HUES6 (cell line): ENCODE data around the gene ASB6.

Experiments used
- H3K27ac ChIP-seq: 2 replicates; pipeline ENCODE4 v1.7.0; 2013; ENCODE audit warnings: low read depth, mild to moderate bottlenecking, low read length, inconsistent platforms
- H3K27me3 ChIP-seq: 2 replicates; pipeline ENCODE4 v1.6.1; 2013; ENCODE audit warnings: low read length; ENCODE audit not compliant: control insufficient read depth, insufficient read depth
- H3K36me3 ChIP-seq: 2 replicates; pipeline ENCODE4 v1.6.1; 2013; ENCODE audit warnings: low read length; ENCODE audit not compliant: control insufficient read depth, insufficient read depth
- H3K4me1 ChIP-seq: 2 replicates; pipeline ENCODE4 v1.6.1; 2013; ENCODE audit warnings: low read length; ENCODE audit not compliant: control insufficient read depth, insufficient read depth
- H3K4me3 ChIP-seq: 2 replicates; pipeline ENCODE4 v1.5.1; 2013; ENCODE audit warnings: low read depth, low read length
- H3K9ac ChIP-seq: one replicate; pipeline ENCODE4 v1.6.1; 2013; ENCODE audit warnings: mild to moderate bottlenecking, low read length
- H3K9me3 ChIP-seq: 2 replicates; pipeline ENCODE4 v1.6.1; 2013; ENCODE audit warnings: low read depth, low read length; ENCODE audit not compliant: control insufficient read depth, insufficient read depth

ASB6 gene

GRCh38 chr9:129677456-129677855, 35.5 kb upstream of the ASB6 start:
- H3K4me3 ChIP-seq, result no peak overlapping the region
- H3K27me3 ChIP-seq, result no peaks in the 10 kb centered on the region
- no peak overlapping the region for H3K27ac ChIP-seq
- no peaks in the 10 kb centered on the region for H3K9me3 ChIP-seq
- peaks cover 14% of the 10 kb centered on the region for H3K4me1 ChIP-seq
- H3K36me3 ChIP-seq, result no peaks in the 10 kb centered on the region
- H3K9ac ChIP-seq, result no peak overlapping the region

- Histone ChIP-seq H3K4me1 (peaks cover 14% of the 10 kb centered on the region), H3K27ac (no peak overlapping the region), H3K9ac (no peak overlapping the region), H3K9me3 (no peaks in the 10 kb centered on the region), H3K27me3 (no peaks in the 10 kb centered on the region), H3K4me3 (no peak overlapping the region), H3K36me3 (no peaks in the 10 kb centered on the region)
These were observed 35.0 kb upstream of the ASB6 start for GRCh38 chr9:129676975-129677374.

- H3K36me3 ChIP-seq, result no peaks in the 10 kb centered on the region
- no peak overlapping the region for H3K27ac ChIP-seq
- H3K9ac ChIP-seq, result no peak overlapping the region
- no peaks in the 10 kb centered on the region for H3K9me3 ChIP-seq
- peaks cover 16% of the 10 kb centered on the region for H3K4me1 ChIP-seq
- no peaks in the 10 kb centered on the region for H3K27me3 ChIP-seq
- no peak overlapping the region for H3K4me3 ChIP-seq
These were observed 34.3 kb upstream of the ASB6 start for GRCh38 chr9:129676287-129676686.

GRCh38 chr9:129675620-129676019, 33.7 kb upstream of the ASB6 start:
- Histone ChIP-seq H3K9me3 (no peaks in the 10 kb centered on the region), H3K27ac (no peak overlapping the region), H3K4me3 (no peak overlapping the region), H3K36me3 (no peaks in the 10 kb centered on the region), H3K9ac (no peak overlapping the region), H3K4me1 (peaks cover 22% of the 10 kb centered on the region), H3K27me3 (no peaks in the 10 kb centered on the region)

- no peak overlapping the region for H3K27ac ChIP-seq
- no peaks in the 10 kb centered on the region for H3K27me3 ChIP-seq
These were observed 32.3 kb upstream of the ASB6 start for GRCh38 chr9:129674229-129674628.

GRCh38 chr9:129673602-129674001, 31.7 kb upstream of the ASB6 start:
- Histone ChIP-seq H3K27ac (no peak overlapping the region), H3K36me3 (no peaks in the 10 kb centered on the region), H3K9ac (no peak overlapping the region), H3K9me3 (no peaks in the 10 kb centered on the region), H3K4me3 (no peak overlapping the region), H3K27me3 (no peaks in the 10 kb centered on the region), H3K4me1 (peaks cover 32% of the 10 kb centered on the region)

More at GRCh38 chr9:129674229-129674628, 32.3 kb upstream of the ASB6 start:
- Histone ChIP-seq H3K9ac (no peak overlapping the region), H3K4me1 (peaks cover 30% of the 10 kb centered on the region), H3K36me3 (no peaks in the 10 kb centered on the region), H3K9me3 (no peaks in the 10 kb centered on the region), H3K4me3 (no peak overlapping the region)

GRCh38 chr9:129672702-129673101, 30.8 kb upstream of the ASB6 start:
- H3K27ac ChIP-seq, result no peak overlapping the region
- H3K4me1 ChIP-seq, result peaks cover 30% of the 10 kb centered on the region
- H3K27me3 ChIP-seq, result no peaks in the 10 kb centered on the region
- H3K9me3 ChIP-seq, result no peaks in the 10 kb centered on the region
- no peak overlapping the region for H3K9ac ChIP-seq
- no peak overlapping the region for H3K4me3 ChIP-seq
- no peaks in the 10 kb centered on the region for H3K36me3 ChIP-seq

- H3K36me3 ChIP-seq, result no peaks in the 10 kb centered on the region
These were observed 29.6 kb upstream of the ASB6 start for GRCh38 chr9:129671519-129671918.

GRCh38 chr9:129671065-129671464, 29.1 kb upstream of the ASB6 start:
- Histone ChIP-seq H3K27ac (no peak overlapping the region), H3K4me3 (no peak overlapping the region), H3K27me3 (peaks cover 2% of the 10 kb centered on the region), H3K9ac (no peak overlapping the region), H3K36me3 (no peaks in the 10 kb centered on the region), H3K9me3 (no peaks in the 10 kb centered on the region), H3K4me1 (peaks cover 23% of the 10 kb centered on the region)

More at GRCh38 chr9:129671519-129671918, 29.6 kb upstream of the ASB6 start:
- Histone ChIP-seq H3K9me3 (no peaks in the 10 kb centered on the region), H3K4me3 (no peak overlapping the region), H3K27me3 (no peaks in the 10 kb centered on the region), H3K27ac (no peak overlapping the region), H3K9ac (no peak overlapping the region), H3K4me1 (peaks cover 23% of the 10 kb centered on the region)

GRCh38 chr9:129669946-129670345, 28.0 kb upstream of the ASB6 start:
- Histone ChIP-seq H3K9me3 (no peaks in the 10 kb centered on the region), H3K27me3 (peaks cover 9% of the 10 kb centered on the region), H3K4me3 (no peak overlapping the region), H3K27ac (no peak overlapping the region), H3K9ac (no peak overlapping the region), H3K4me1 (peaks cover 20% of the 10 kb centered on the region), H3K36me3 (no peaks in the 10 kb centered on the region)

GRCh38 chr9:129669141-129669718, 27.3 kb upstream of the ASB6 start:
- Histone ChIP-seq H3K4me1 (peaks cover 23% of the 10 kb centered on the region), H3K27me3 (peaks cover 16% of the 10 kb centered on the region), H3K4me3 (no peak overlapping the region), H3K27ac (no peak overlapping the region), H3K9me3 (no peaks in the 10 kb centered on the region), H3K9ac (no peak overlapping the region), H3K36me3 (no peaks in the 10 kb centered on the region)

GRCh38 chr9:129667850-129668249, 25.9 kb upstream of the ASB6 start:
- H3K36me3 ChIP-seq, result no peaks in the 10 kb centered on the region
- H3K27ac ChIP-seq, result no peak overlapping the region
- H3K4me3 ChIP-seq, result no peak overlapping the region
- peaks cover 26% of the 10 kb centered on the region for H3K27me3 ChIP-seq
- peaks cover 23% of the 10 kb centered on the region for H3K4me1 ChIP-seq
- no peaks in the 10 kb centered on the region for H3K9me3 ChIP-seq
- no peak overlapping the region for H3K9ac ChIP-seq
